DMS53 treated with DMSO at 0.1 percent for 48 hours (cell line): ENCODE measurements around the gene TMEM81.

Experiments
- DNase-seq: peaks from one replicate; lab custom pipeline; 2025; ENCODE audit not compliant: unreplicated experiment; lab: John Stamatoyannopoulos, UW

The TMEM81 gene

DNA sequence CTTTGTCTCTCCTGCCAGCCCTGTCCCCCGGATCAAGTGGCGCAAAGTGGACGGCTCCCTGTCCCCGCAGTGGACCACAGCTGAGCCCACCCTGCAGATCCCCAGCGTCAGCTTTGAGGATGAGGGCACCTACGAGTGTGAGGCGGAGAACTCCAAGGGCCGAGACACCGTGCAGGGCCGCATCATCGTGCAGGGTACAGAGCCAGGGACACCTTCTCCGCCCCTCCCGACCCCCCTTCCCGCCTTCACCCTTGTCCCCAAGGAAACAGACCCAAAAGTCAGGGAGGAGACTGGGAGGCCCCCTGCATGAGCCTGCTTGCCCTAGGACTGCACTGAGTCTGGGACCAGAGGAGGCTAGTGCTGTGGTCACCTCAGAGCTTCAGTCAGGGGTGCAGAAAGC lies 23.0 kb downstream of the TMEM81 start:
- DNase-seq: no peak

DNA sequence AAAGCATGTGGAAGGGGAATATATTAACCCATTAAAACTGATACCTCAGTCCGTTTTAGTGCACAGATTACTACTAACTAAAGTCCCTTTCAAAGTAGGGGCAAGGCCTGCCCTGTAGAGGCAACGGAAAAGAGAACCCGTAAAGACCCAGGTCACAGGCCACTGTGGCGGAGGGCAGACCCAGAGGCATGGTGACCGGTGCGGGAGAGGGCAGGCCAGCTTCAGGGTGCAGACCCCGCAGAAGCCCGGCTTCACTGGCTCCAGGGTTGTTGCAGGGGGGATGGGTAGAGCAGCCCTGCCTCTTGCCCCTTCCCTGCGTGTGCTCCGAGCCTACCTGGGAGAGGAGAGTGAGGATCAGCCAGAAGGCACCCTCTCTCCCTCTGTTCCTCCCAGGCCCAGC lies 23.5 kb downstream of the TMEM81 start:
- no peak for DNase-seq

DNA sequence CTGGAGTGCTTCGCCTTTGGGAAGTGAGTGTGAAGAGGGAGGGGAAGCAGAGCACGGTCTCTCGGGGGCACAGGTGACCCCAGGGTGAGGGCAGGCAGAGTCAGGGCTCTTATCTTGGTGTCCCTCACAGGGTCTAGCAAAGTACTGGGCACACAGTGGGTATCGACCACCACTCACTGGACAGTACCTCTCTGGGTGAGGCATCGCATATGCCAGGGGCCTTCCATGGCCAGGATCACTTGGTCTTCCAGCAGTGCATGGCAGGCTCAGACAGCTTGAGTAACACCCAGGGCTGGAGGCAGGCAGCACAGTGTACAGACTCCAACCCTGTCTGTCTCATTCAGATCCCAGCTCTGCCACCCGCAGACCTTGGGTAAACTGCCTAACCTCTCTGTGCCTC lies 24.6 kb downstream of the TMEM81 start:
- no peak for DNase-seq

DNA sequence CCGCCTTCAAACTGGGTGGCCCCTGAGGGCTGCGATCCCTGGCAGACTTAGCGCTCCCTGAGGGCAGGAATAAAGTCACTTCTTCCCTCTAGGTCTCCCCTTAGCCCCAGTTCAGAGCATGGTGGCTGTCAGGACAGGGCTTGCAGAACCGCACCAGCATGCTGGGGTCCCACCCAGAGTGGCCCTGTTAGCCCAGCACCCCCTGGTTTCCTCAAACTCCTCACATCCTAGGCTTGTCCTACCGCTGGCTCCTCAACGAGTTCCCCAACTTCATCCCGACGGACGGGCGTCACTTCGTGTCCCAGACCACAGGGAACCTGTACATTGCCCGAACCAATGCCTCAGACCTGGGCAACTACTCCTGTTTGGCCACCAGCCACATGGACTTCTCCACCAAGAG lies 25.4 kb downstream of the TMEM81 start:
- no peak for DNase-seq

DNA sequence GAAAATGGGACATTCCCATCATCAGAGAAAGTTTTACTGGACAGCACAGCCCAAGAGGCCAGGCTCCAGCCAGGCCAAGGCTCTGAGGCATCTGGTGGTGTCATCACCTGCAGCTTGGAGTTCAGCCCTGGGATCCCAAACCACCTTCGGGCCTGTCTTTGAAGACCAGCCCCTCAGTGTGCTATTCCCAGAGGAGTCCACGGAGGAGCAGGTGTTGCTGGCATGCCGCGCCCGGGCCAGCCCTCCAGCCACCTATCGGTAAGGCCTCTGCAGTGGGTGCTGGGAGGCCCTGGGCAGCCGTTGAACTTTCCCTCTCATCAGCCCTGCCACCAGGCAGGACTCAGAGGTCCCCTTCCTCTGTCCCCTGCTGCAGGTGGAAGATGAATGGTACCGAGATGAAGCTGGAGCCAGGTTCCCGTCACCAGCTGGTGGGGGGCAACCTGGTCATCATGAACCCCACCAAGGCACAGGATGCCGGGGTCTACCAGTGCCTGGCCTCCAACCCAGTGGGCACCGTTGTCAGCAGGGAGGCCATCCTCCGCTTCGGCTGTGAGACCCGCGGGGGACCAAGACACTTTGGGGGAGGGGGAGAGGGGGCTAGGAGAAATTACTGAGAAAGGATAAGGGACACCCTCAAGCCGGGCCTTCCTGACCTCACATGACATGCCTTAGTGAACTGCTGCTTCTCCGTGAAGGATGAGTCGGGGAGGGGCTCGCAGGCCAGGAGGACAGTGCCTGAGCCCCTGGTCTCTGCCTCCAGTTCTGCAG lies 26.3 kb downstream of the TMEM81 start:
- DNase-seq: no peak

DNA sequence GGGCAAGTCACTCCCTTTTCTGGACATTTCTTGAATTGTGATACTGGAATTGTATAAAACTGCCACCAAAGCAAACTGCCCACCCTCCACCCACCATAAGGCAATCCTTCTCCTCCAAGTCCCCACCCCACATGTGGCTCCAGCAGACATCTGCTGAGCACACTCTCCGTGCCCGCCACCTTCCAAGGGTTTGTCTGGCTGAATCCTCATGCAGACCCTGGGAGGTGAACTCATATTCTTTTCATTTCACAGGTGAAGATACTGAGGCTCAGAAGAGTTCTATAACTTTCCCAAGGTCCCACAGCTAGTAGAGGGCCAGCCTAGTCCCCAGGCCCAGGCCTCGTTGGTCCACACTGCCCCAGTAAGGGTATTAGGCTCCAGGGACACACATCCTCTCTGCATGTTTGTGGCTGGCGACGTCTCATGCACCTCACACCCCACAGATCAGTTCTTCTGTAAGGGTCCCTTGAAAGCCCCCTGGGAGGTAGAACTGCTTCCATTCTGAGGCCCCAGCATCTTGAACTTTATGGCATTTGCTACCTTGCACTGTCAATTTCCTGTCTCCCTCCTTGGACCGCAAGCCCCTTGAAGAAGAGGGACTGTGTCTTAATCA lies 27.2 kb downstream of the TMEM81 start:
- no peak for DNase-seq

DNA sequence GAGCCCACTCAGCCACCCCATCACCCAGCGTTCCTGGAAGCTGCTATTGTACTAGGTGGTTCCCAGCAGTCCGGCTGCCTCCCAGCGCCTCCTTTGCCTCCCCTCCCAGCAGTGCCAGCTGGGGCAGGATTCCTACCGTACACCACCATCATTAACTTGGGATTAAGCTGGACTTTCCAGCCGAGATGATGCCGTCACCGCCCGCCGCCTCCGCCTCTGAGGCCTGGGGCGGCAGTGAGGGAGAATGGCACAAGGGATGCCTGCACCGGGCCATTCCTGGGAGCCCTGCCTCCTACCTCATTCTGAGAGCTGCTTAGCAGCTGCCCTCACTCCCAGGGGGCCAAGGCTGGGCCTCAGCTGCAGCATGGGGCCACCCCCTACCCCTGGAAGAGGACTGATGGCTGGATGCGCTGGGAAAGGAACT lies 28.1 kb downstream of the TMEM81 start:
- DNase-seq: no peak

DNA sequence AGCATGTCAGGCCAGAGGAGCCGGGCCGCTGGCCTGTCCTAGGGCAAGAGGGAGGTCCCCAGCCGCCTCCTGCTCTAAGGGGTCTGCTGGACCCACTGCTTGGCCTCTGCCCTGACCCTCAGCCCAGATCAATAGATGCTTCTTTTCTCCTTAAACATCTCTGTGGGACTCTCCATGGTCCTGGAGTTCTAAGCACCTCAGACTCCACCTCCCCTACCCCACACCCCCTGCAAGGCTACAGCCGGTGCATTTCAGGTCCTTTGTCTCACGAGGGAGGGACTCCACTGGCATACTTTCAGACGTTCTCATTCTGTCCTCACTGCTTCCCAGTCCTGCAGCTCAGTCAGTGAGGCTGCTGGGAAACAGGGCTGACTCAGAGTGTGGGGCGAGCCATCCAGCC lies 30.2 kb downstream of the TMEM81 start:
- DNase-seq: no peak

DNA sequence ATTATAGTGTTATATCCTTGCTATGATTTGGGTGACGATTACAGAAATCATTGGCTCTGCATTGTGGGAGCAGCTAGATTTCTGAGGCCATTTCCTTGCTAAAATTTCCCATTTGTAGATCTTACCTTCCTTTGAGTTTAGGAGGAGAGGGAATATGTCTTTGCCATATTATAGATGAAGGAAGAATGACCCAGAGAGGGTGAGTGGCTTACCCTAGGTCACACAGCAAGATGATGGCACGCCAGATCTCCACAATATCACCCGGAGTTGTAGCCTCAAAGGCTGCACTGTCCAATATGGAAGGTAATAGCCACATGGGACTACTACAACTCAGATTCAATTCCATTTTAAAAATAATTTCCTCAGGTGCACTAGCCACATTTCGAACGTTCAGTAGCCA lies 31.0 kb downstream of the TMEM81 start:
- no peak for DNase-seq

DNA sequence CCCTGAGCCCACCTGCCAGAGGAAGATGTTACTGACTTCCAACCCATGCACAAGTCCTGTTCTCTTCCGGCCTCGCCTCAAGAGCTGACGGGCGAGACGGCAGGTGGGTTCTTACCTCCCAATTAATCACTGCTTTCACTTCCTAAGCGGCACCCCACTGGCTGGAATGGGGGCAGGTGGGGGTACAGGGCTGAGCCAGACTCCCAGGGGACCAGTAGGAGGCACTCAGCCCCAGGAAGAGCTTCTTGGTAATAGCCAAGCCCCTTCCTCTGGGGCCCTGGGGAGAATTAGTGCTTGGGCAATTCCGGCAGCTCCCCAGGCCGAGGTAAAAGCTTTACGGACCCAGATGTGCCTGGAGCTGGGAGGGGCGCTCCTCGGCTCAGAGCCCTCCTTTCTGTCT lies 31.6 kb downstream of the TMEM81 start:
- DNase-seq: no peak

DNA sequence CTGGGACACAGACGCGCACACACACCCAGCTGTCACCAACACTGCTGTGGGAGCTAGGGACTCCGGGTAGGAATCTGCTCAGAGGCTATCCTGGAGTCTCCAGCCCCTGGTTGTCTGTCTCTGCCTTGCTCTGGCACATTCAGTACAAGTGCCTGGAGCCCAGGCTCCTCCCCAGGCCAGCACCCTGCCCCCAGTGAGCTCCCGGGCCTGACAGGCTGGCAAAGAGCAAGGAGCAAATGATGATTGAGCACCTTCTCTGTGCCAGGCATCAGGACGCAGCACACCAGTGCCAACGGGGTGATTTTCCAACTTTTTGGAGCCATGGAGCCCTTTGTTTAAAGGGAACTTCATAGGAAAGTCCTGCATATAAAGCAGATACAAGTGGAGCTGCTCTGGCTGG lies 34.8 kb downstream of the TMEM81 start:
- DNase-seq: no peak

DNA sequence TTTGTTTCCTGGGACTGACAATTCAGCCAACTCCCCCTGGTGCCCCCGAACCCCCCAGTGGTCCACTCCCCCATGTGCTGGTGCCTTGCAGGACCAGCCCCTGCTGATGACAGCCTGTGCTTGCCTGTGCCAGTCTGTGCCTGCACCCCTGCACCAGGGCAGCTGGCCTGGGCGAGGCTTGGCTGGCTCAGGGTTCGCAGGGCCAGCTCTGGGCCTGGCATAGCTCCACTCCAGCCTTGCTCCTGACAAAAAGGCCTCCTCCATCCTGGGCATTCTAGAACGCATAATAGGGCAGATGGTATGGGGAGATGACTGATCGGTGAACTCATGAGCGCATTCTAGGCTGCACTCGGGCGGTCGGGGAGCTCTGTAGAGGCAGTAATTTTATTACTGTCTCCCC lies 35.9 kb downstream of the TMEM81 start:
- no peak for DNase-seq

DNA sequence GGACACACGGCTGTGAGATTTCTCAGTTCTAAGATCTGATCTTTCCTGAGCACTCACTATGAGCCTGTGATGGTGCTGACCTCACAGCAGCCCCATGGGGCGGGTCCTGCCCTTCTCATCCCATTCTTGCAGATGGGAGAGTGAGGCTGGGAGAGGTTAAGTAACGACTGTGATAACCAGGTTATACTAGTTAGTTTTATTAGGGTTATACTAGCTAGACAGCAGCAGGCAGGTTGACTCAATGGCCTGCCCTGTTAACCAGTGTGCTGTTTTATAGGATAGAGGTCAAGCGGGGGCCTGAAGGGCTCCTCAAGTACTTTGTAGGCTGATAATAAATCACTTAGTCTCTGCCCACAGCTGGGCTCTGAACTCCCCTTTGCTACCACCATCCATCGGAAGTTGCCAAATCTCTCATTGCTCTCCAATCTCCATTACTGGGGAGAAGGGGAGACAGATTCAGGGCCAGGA lies 36.5 kb downstream of the TMEM81 start:
- DNase-seq: no peak

DNA sequence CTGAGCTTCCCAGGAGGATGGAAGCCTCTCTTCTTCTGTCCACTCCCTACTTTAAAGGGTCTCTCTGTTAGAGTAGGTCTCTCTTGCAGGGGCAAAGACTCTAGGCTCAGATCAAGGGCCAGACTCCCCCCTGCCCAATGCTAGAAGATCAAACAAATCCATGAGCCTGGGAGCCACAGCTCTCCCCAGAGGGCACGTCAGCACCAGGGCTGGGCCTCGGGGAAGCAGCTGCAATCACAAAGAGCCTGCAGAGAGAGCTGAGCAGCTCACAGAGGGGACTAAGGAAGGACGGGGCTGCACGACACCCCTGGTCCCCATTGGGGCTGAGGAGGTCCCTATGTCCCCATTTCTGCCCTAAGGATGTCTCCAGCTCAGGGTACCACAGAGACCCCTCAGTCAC lies 37.4 kb downstream of the TMEM81 start:
- no peak for DNase-seq

DNA sequence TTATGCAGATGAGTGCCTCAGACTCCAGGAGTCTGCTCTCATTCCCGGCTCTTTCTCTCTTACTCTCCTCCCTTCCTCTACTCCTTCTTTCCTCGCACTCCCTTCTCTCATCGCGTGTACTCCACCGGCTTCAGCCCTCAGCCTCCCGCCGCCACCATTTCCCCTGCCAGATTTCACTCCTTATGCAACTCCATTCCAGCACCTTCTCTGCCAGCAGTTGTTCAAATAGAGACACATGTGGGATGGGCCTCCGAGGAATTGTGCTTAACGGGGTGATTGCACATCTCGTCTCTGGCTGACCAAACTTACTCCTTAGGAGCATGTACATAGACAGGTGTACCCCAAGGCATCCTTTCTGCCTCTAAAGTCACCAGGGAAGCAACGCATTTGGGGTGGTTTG lies 39.1 kb downstream of the TMEM81 start:
- DNase-seq: no peak

DNA sequence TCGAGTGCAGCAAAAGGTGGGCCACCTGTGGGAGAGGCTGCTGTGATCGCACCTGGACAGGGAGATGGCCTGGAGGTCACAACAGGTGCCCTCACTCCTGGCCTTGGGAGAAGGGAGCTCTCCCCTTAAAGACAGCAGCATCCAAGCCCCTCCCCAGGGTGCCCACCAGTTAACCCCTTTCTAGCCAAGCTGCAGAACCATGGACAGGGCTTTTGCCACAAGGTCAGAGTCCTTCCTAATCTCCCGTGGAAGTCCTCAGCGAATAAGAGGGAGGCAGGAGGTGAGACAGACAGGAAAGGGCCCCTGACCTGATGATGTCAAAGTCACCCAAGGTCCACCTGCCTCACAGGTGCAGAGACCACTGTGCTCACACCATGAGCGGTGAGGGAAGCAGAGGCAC lies 39.5 kb downstream of the TMEM81 start:
- no peak for DNase-seq

DNA sequence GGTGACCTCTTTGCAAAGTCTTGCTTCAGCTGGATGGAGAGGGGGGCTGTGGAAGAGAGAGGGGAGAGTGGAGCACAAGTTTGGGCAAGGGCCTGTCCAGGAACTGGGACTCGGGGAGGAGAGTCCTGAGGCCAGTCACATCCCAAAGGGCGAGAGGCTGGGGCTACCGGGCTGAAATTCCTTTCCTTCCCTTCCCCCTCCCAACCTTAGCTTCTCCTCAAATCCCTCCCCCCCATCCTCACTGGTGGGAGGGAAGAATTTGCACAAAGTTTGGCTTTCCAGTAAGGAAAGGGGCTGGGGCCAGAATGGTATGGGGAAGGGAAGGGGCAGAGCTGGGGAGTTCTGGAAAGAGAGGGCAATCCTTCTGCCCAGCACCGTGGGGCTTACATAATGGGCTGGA lies 40.4 kb downstream of the TMEM81 start:
- no peak for DNase-seq

DNA sequence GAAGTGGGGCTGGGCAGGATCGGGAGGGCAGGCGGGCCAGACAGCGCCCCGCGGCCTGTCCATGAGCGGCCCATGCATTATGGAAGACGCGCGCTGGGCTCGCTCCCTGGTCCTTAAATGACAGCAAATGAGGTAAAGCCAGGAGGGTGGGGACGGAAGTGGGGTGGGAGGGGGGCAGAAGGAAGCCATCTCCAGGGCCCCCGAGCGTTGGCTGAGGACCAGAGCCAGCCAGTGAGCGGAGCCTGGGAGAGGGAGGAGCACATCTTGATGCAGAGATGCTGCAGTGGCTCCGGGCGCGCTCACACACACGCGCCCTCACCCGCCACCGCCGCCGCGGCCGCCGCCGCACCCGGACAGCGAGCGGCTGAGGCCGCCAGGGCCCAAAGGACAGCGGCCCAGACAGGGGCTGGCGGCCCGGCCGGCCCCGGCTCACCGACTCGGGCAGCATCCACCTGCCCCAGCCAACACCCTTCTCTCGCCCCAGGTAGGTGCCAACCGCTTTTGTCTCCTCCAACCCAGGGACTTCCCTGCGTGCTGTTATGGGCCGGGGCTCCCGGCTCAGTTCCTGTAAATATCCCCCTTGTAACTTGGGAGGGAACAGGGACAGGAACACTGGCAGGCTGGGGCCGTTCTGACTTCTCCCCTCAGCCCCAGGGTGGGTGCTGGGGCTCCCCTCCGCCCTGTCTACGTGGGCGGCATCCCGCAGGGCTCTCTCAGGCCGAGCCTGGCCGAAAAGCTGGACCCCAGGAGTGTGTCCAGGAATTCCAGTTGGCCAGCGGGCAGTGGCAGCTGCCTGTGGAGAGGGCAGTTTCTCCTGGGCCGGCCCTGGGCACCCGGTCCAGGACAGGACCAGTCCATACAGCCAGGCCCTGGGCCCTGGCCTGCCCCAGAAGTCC lies 41.1 kb downstream of the TMEM81 start, which contains the start of gene CNTN2:
Gene CNTN2, plus strand, starts transcription at position 302 of the 896 bp plus-strand sequence. CDS start 9,974 bp downstream, outside the sequence.
- no peak for DNase-seq

DNA sequence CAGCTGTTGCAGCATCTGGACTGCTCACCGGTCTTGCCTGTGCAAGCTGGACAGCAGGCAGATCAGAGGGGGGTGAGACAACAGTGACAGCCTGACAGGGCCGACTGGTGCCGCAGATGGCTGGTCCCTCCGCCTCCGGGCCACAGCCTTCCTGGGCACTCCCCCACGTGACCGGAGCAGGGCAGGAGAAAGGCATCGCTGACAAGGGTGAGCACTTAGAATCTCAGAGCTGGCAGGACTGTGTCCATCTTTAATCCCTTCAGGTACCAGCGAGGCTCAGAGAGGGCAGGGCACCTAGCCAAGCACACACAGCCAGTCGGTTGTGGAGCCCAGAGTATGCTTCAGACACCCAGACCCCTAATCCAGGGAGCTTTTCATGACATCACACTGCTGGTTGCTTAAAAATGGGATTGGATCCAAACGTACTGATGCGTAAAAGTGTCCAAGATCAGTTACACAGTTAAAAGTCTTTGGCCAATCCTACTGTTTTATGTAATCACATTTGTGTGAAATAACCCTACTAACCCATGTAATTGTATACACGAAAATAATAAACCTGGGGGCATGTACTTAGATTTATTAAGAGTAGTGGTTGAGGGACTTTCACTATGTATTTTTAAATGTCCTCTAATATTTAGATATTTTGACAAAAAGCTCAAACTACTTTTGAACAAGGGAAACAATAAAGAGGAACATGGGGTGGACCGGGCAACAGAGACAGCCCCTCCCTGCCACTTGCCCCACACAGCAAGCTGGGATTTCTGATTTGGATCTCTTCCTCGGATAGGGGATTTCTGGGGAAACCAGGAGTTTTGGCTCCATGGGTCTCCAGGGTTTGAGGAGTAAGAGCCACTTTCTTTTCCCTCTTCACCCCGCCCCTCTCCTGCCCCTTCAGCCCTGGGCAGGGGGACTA lies 42.0 kb downstream of the TMEM81 start:
- no peak for DNase-seq

DNA sequence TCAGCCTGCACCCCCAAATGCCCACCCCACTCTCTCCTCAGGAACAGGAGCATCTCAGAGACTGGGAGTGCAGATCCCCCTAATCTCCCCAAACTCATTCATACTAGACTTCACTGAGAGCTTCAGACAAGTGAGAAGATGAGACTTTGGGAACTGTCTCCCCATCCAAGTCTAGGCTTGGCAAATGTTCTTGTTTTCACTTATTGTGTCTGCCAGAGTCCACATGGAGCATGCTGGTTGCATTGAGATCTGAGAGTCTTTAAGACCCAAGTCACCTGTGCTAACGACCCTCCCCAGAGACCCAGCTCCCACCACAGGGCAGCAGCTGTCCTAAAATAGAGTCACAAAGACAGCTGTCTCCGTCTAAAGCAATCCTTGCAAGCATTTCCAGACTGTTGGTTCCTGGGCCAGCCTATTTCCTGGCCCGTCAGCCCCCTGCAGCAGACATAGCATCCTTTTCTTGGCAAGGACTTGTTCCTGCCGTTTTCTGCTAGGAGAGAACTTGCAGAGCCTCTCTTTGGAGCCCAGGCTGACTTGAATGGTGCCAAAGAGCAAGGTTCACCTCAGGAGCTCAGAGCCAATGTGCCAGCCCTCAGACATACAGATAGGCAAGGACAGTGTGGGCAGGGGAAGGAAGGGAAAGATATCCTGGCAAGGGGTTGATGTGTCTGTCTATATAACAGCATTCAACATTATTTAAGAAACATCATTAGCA lies 43.1 kb downstream of the TMEM81 start:
- no peak for DNase-seq
